NCI-H128 (cell line): ENCODE data around the gene TANGO2.
A peak's percentile ranks its signal among the peaks of the same experiment; 100 is the strongest.
"Not testable (repeated sequence)": the region's sequence is repeated elsewhere in the genome, so short reads cannot be mapped to it uniquely, and the experiment has no call there.

Experiments
- DNase-seq: peaks from one replicate; lab custom pipeline; 2025; ENCODE audit not compliant: unreplicated experiment; lab: John Stamatoyannopoulos, UW

The TANGO2 gene

GRCh38 chr22:20060700-20061480 lies 40.0 kb downstream of the TANGO2 start:
- DNase-seq: no peak

GRCh38 chr22:20061481-20061861 lies 40.6 kb downstream of the TANGO2 start:
- DNase-seq: no peak

- DNase-seq: no peak
Measured at GRCh38 chr22:20062043-20062765, 41.3 kb downstream of the TANGO2 start.

- DNase-seq: no peak
Measured at GRCh38 chr22:20062766-20063083, 41.8 kb downstream of the TANGO2 start.

GRCh38 chr22:20063271-20064139 lies 42.6 kb downstream of the TANGO2 start:
- DNase-seq: no peak

GRCh38 chr22:20064140-20064480 lies 43.2 kb downstream of the TANGO2 start:
- DNase-seq: no peak

GRCh38 chr22:20064545-20065262 lies 43.8 kb downstream of the TANGO2 start:
- DNase-seq: no peak

GRCh38 chr22:20065896-20066616 lies 45.1 kb downstream of the TANGO2 start:
- DNase-seq: no peak

GRCh38 chr22:20066617-20067383 lies 45.9 kb downstream of the TANGO2 start:
- DNase-seq: no peak

- not testable (repeated sequence) for DNase-seq
Measured at GRCh38 chr22:20067384-20067682, 46.4 kb downstream of the TANGO2 start.

- no peak for DNase-seq
Measured at GRCh38 chr22:20068640-20069039, 47.7 kb downstream of the TANGO2 start.

GRCh38 chr22:20069331-20070042 lies 48.6 kb downstream of the TANGO2 start:
- no peak for DNase-seq

GRCh38 chr22:20071524-20071972 lies 50.6 kb downstream of the TANGO2 start:
- no peak for DNase-seq

- no peak for DNase-seq
Measured at GRCh38 chr22:20076627-20077172, 55.8 kb downstream of the TANGO2 start.

- peak; percentile 83 for DNase-seq
Measured at GRCh38 chr22:20079745-20080444, 59.0 kb downstream of the TANGO2 start, which contains the start of gene DGCR8. Gene DGCR8, plus strand, starts transcription at chr22:20080241. Its CDS starts 5,723 bp downstream, at chr22:20085964.

GRCh38 chr22:20080445-20080775 lies 59.5 kb downstream of the TANGO2 start:
- DNase-seq: no peak

- DNase-seq: no peak
Measured at GRCh38 chr22:20080776-20081654, 60.1 kb downstream of the TANGO2 start.
